Head of caudate nucleus (tissue), 42 donors: Measurements from ENCODE around the gene HEMGN.
A peak's percentile ranks its signal among the peaks of the same experiment; 100 is the strongest.
"Not testable (repeated sequence)": the region's sequence is repeated elsewhere in the genome, so short reads cannot be mapped to it uniquely, and the experiment has no call there.

Source experiments
- DNase-seq, 42 donors: peaks; one replicate each; pipeline versions ENCODE4 v3.0.0 to v3.0.0-alpha.2; 2020 to 2021; ENCODE audit warnings: mixed read lengths in 7 of 42
- intact Hi-C: fragments of 100-400 bp; cut with DNase I; formaldehyde crosslinking; loops from one replicate; pipeline ENCODE4 v1.15.0; 2022

Gene HEMGN

GRCh38 chr9:97938081-97938644 lies at the start of gene HEMGN:
TSS of gene HEMGN (minus strand) at chr9:97938172. CDS start at chr9:97938136, 36 bp downstream.
- intact Hi-C loops: no loop called here
- no peak for DNase-seq

GRCh38 chr9:97987487-97987886 lies 49.5 kb upstream of the HEMGN start:
- intact Hi-C loops: no loop called here
- DNase-seq: no peak

GRCh38 chr9:97985058-97985861 lies 47.3 kb upstream of the HEMGN start:
- intact Hi-C loops: no loop called here

GRCh38 chr9:97984188-97985057 lies 46.5 kb upstream of the HEMGN start:
- peak; percentile 29 to 91 (median 78) for DNase-seq
- intact Hi-C loops: loop anchor here (5.0 kb wide), 3 partner anchors 62 to 287 kb away; partner anchors contain the start of genes NANS, TRMO and XPA

More at GRCh38 chr9:97985058-97985861, 47.3 kb upstream of the HEMGN start:
- peak in 14 of 42 donors; percentile 6 to 42 (median 20) for DNase-seq

- peak in 38 of 42 donors; percentile 30 to 85 (median 70) for DNase-seq
- intact Hi-C loops: loop anchor here (5.0 kb wide), 3 partner anchors 61 to 286 kb away; partner anchors contain the start of genes NANS, TRMO and XPA
Observed at GRCh38 chr9:97983589-97984187, 45.7 kb upstream of the HEMGN start.

GRCh38 chr9:97982683-97983588 lies 45.0 kb upstream of the HEMGN start, which contains the start of gene ANP32B:
TSS of gene ANP32B (plus strand) at chr9:97983341. CDS start at chr9:97983556, 215 bp downstream.
- intact Hi-C loops: loop anchor here (5.0 kb wide), 3 partner anchors 61 to 286 kb away; partner anchors contain the start of genes NANS, TRMO and XPA
- peak; percentile 79 to 97 (median 93) for DNase-seq

GRCh38 chr9:97981846-97982682 lies 44.1 kb upstream of the HEMGN start:
- DNase-seq: peak in 3 of 42 donors; percentile 8 to 51 (median 19)
- intact Hi-C loops: loop anchor here (5.0 kb wide), 3 partner anchors 60 to 285 kb away; partner anchors contain the start of genes NANS, TRMO and XPA

GRCh38 chr9:97980918-97981845 lies 43.2 kb upstream of the HEMGN start:
- intact Hi-C loops: loop anchor here (5.0 kb wide), 3 partner anchors 59 to 284 kb away; partner anchors contain the start of genes NANS, TRMO and XPA
- peak; percentile 17 to 85 (median 66) for DNase-seq

- intact Hi-C loops: loop anchor here (5.0 kb wide), 3 partner anchors 58 to 283 kb away; partner anchors contain the start of genes NANS, TRMO and XPA
- DNase-seq: peak in 8 of 42 donors; percentile 18 to 52 (median 33)
Observed at GRCh38 chr9:97980479-97980803, 42.5 kb upstream of the HEMGN start.

- intact Hi-C loops: loop anchor here (5.0 kb wide), 3 partner anchors 58 to 283 kb away; partner anchors contain the start of genes NANS, TRMO and XPA
- DNase-seq: peak in 1 of 42 donors; percentile 3
Observed at GRCh38 chr9:97979788-97980478, 42.0 kb upstream of the HEMGN start.

GRCh38 chr9:97978371-97979130 lies 40.6 kb upstream of the HEMGN start:
- DNase-seq: peak in 1 of 42 donors; percentile 11
- intact Hi-C loops: no loop called here

- intact Hi-C loops: not testable (repeated sequence)
Observed at GRCh38 chr9:97976633-97977032, 38.7 kb upstream of the HEMGN start.

GRCh38 chr9:97975376-97975775 lies 37.4 kb upstream of the HEMGN start:
- DNase-seq: no peak
- intact Hi-C loops: no loop called here

More at GRCh38 chr9:97976633-97977032, 38.7 kb upstream of the HEMGN start:
- not testable (repeated sequence) for DNase-seq

- intact Hi-C loops: no loop called here
- no peak for DNase-seq
Observed at GRCh38 chr9:97972753-97973152, 34.8 kb upstream of the HEMGN start.
